HG03139 (cell line): Measurements from ENCODE around the gene KIF25.
"Not testable (repeated sequence)": the region's sequence is repeated elsewhere in the genome, so short reads cannot be mapped to it uniquely, and the experiment has no call there.

Experiments used
- ATAC-seq: cut with Tn5 transposase; IDR thresholded peaks from one replicate; pipeline ENCODE4 v1.9.1; 2021; ENCODE audit not compliant: unreplicated experiment

KIF25 gene

DNA sequence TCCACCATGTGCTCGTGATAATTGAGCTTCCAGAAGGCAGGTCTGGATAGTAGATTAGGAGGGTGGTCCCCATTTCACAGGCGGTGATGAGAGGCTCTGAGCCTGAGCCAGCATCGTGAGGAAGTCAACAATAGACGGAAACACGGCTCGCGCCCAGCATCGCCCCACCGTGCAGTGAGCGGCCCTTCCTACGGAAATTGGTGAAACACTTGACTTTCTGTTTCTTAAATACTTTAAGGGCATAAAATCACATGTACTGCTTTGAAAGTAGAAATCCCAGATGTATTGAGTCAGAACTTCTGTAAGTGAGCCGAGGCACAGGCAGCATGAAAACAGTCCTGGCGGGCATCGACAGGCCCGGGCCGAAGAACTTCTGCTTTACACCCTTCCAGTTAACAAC lies 4.3 kb upstream of the KIF25 start:
- ATAC-seq, result no peak

DNA sequence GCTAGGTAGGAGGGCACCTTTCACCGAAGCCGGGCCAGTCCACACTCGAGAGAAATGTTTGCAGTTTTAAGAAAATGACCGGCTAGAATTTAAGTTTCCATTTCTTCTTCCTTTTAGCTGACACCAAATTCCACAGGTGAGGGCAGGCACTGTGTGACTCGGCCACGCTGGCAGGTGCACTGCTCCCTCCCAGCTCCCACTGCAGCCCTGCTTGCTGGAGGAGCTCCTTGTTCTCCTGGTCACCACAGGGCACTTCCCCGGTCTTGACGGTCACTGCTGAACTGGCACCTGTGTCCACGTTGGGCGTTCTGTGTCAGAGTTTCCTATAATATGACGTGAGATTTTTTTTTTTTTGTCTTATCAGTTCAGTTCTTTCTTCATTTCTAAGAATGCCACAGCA lies 3.6 kb upstream of the KIF25 start:
- ATAC-seq, result no peak

DNA sequence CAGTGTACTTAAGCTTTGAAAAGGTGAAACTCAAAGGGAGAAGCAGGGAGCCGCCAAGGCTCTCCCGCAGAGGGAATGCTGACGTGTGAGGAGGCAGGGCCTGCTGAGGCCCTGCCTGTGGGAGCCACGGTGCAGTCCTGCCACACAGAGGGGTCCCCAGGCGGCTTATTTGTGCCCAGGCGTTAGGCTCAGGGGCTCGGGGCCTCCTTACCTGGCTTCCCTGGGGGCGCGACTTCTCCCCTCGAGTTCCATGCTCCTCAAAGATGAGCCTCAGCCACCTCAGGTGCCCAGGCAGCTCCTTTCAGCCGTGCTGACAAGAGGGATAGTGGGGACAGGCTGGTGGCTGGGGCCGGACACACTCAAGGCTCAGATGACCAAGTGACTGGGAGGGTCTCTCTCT lies 2.2 kb upstream of the KIF25 start:
- no peak for ATAC-seq

DNA sequence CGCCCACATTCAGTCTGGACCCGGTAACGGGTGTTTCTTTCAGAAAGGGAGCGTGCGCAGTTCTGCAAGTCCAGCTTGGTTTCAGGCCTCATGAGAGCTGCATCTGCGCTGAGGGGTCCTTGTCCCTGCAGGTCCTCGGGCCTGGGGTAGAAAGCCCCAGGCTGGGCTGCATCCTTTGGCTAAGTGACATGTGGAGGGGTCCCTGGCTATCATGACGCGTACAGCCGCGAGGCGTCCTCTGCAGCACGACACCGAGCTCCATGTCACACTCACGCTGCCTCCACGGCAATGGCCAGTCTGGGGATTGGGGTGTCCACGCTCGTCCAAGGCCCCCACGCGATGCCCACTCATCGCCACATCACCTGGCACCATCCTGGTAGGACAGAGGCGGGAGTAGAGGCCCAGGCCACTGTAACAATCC lies 1.7 kb upstream of the KIF25 start:
- no peak for ATAC-seq

DNA sequence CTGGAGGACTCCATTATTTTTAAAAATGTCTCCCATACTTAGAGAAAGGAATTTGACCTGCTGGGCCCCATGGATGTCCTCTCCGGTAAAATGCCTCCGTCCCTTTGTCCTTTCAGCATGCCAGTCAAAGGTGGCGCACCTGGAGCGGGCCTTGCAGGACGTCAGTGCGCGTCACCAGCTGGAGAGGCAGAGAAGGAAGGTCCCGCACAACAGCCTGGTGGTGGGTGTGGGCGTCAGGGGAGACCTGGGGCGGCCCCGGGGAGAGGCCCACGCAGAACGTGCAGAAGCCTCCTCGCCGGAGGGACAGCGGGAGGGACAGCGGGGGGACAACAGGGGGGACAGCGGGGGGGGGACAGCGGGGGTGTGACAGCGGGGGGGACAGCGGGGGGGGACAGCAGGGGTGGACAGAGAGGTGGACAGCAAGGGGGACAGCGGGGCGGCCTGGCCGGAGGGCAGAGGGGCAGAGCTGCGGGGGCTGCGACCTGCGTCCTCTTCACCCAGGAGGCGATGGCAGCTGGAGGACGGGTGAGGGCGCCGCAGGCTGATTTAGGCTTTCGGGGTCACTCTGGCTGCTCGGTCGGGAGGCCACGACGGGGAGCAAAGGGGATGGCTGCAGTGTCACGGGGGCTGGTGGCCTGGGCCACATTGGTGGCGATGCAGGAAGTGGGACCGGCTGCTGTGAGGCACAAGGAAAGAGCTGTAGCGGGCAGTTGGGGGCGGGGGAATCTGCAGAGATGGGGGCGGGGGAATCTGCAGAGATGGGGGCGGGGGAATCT lies 859 bp upstream of the KIF25 start:
- ATAC-seq, result no peak

DNA sequence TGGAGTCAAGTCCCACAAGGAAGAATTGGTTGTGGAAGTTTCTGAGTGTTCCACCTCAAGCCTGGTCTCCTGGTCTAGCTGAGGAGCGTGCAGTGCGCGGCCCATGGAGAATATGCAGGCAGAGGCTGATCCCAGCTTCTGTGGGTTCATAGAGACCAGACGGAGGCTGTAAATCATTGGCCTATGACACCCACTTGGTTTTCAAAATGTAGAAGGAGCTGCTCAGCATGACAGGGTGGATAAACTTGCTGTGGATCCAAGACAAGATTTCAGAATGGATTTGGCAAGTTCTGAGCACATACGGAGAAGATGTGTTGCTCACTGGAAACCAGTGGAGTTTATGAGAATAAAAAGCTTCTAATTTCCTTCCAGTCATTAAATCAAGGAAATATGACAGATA lies 744 bp downstream of the KIF25 start:
- no peak for ATAC-seq

DNA sequence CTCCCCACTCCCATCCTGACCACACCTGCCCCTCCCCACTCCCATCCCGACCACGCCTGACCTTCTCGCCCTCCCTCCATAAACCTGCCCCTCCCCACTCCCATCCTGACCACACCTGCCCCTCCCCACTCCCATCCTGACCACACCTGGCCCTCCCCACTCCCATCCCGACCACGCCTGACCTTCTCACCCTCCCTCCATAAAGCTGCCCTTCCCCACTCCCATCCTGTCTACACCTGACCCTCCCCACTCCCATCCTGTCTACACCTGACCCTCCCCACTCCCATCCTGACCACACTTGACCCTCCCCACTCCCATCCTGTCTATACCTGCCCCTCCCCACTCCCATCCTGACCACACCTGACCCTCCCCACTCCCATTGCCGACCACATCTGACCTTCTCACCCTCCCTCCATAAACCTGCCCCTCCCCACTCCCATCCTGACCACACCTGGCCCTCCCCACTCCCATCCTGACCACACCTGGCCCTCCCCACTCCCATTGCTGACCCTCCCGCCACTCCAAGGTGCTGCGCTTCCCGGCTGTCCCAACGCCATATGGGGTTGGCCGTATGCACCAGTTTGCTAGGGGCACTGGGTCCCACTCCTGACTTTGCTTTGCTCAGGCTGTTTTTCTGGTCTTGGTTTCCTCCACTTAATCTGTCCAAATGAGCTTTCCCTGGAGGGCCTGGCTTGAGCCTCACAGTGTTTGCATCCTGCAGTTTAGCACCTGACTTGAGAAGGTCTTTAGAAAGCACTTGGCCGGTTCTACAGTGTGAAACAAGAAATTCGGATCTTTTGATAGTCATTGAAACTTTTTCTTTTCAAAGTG lies 2.9 kb downstream of the KIF25 start:
- no peak for ATAC-seq

DNA sequence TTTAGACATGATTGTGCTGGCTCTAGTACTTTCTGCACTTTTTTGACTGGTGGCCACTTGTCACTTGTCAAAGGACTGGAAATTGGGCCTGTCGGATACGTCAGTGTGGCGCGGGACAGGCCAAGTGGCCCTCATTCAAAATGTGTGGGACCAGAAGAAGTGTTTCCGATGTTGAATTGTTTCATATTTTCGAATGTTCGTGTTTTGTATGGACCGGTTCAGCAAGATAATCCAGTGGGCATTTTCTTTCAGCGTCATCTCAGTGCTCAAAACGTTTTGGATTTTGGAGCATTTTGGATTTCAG lies 3.5 kb downstream of the KIF25 start:
- no peak for ATAC-seq

DNA sequence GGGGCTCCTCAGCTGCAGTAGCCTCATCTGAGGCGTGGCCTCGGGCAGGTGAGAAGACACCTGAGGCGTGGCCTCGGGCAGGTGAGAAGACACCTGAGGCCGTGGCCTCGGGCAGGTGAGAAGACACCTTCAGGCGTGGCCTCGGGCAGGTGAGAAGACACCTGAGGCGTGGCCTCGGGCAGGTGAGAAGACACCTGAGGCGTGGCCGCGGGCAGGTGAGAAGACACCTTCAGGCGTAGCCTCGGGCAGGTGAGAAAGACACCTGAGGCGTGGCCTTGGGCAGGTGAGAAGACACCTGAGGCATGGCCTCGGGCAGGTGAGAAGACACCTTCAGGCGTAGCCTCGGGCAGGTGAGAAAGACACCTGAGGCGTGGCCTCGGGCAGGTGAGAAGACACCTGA lies 4.0 kb downstream of the KIF25 start:
- ATAC-seq, result not testable (repeated sequence)

DNA sequence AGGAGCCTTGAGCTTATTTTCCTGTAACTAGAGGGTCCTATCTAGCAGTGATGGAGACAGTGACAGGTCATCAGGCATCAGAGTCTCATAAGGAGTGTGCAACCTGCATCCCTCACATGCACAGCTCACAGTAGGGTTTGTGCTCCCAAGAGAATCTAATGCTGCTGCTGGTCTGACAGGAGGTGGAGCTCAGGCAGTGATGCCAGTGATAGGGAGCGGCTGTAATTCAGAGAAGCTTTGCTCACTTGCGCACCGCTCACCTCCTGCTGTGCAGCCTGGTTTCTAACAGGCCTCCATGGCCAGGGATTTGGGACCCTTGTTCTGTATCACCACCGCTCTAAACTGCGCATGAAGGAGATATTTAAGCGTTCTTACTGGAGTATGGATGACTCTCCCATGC lies 5.3 kb downstream of the KIF25 start:
- ATAC-seq, result no peak

DNA sequence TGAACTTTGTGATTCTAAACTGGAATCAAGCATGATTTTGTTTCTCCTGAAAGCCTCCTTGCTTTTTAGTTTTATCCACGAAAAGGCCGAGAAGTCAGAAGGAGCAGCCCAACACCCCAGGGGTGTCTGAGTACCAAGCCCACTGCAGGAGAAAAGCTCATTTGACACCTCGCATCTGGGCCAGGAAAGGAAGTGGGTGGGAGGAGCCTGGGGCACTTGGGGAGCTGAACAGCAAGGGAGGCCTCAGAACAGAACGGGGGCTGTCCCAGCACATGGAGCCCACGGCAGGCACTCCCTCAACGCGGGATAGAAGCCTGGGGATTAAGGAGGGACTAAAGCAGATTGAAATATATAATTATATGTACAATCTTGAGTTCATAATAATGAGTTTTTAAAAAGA lies 6.6 kb downstream of the KIF25 start:
- no peak for ATAC-seq

DNA sequence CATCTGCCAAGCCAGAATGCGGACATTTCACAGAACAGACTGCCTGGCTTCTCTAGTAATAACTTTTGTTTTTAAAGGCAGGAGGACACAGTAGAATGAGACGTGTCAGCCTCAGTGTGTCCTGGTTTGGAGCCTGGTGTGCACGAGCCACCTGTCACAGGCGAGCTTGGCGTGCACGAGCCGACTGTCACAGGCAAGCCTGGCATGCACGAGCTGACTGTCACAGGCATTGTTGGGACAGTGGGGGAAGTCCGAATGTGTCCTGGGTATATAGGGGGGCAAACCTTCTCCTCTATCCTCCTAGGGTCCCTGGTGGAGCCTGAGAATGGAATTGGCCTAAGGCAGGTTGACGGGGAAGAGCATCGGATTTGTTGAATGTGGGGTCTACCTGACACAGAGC lies 7.5 kb downstream of the KIF25 start:
- no peak for ATAC-seq

DNA sequence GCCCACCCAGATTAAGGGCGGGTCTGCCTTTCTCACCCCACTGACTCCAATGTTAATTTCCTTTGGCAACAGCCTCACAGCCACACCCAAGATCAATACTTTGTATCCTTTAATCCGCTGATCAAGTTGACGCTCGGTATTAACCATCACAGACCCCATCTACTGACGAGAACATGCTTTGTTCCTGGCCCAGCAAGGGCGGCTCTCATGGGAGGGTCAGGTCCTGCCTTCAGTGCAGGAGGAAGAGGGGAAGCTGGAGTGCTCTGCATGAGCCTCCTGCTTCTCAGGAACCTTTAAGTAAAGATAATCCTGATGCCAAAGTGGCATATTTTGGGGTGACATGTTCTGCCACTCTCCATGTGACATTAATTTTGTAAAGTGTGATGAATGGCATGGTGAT lies 8.3 kb downstream of the KIF25 start:
- ATAC-seq, result no peak

DNA sequence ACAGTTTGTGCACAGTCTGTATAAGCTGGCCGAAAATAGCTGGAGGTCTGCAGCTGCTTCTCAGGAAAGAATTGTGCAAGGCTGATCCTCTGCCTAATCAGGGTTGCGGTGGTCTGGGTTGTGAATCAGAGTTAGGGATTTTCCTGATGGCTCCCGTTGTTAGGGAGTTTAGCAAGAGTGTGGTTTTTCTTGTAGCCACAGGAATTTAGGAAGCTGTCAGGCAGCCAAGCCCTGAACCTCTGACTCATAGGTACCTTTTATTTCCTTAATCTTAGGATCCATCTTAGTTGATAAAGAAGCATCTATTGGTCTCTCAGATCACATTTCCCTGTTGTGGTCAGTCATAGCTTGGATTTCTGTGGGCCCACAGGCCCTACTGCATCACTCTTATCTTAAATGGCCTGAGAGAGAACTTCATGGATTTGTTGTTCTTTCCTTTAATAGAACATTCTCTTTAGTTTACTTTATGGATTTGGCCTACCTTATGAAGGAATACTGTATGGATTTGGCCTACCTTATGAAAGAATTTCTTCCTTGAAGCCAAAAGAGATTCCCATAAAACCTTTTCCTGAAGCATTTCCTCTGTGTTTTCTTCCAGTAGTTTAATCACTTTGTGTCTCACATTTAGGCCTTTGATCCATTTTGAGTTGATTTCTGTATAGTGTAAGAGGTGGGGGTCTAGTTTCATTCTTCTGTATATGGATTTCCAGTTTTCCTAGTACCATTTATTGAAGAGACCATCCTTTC lies 10.3 kb downstream of the KIF25 start:
- ATAC-seq, result no peak

DNA sequence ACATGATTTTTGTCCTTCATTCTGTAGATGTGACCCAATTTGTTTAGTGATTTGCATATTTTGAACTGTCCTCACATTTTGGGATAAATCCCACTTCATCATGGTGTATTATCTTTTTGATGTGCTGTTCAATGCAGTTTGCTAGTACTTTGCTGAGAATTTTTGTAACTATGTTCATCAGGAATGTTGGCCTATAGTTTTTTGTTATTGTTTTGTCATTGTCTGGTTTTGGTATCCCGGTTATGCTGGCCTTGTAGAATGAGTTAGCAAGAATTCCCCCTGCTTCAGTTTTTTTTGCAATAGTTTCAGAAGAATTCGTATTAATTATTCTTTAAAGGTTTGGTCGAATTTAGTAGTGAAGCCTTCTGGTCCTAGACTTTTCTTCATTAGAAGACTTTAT lies 11.9 kb downstream of the KIF25 start:
- ATAC-seq, result no peak

DNA sequence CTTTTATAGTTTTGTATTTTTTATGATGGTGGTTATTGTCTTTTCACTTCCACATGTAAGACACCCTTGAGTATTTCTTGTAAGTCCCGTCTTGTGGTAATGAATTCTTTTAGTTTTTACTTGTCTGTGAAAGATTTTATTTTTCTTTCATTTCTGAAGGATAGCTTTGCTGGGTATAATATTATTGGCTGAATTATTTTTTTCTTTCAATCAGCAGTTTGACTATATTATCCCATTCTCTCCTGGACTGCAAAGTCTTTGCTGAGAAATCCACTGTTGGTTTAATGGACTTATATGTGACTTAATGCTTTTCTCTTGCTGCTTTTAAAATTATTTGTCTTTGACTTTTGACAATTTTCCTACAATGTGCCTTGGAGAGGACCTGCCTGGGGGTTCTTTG lies 13.8 kb downstream of the KIF25 start:
- ATAC-seq, result no peak

DNA sequence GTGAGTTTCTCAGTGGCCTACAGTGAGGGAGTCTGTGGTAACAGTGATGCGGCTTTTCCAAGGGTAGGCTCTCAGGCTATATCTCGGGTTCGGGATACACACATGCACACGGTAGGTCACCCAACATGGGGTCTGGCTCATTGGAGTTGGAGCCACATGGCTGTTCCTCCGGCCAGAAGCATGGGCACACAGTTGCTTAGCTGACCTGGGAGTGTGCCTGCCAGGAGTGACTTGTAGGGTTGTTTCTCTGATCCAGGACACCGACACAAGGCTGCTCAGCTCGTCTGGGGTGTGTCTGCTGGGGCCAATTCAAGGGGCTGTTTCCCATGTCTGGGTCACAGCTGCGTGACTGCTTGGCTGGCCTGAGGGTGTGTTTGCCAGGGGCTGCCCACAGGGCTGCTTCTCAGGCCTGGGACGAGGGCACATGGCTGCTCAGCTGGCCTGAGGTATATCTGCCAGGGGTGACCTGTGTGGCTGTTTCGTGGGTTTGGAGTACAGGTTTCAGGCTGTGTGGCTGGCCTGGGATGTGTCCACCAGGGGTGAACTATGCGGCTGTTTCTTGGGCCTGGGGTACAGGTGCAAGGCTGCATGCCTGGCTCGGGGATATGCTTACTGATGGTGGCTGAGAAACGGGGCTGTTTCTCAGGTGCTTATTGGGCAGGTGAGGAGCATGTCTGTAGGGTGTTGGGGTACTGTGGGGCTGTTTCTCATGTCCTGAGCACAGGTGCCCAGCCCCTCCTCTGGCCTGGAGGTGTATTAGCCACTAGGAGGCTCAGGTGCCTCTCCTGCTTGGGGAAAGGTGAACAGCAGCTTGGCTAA lies 15.2 kb downstream of the KIF25 start:
- ATAC-seq, result no peak

DNA sequence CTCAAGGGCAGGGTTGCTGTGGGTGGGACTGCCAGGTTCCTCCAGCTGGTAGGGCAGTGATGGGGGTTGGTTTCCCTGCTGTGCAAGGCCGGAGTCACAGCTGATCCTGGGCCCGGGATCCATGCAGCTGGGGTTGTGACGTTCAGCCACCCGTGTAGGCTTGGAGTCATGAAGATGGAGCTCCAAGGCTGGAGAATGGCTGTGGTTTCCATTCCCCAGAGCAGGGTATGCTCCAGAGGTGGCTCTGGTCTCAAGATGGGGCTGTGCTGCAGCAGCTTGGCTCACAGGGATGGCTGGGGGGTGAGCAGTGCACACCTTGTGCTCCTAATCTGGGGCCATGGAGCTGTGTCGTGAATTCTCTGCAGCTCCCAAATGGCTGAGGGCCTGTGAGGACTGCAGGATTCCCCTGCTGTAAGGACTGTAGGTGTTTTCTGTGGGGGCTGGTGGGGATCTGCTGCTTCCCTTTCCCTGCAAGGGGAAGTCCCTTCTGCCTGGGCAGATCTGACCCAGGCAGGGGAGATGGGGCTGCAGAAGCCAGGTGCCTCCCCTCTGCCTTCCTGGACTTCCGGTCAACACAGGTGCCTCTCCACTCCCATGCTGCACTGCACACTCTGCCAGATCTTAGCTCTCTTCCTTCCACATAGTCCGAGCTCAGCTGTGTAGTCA lies 15.9 kb downstream of the KIF25 start:
- no peak for ATAC-seq

DNA sequence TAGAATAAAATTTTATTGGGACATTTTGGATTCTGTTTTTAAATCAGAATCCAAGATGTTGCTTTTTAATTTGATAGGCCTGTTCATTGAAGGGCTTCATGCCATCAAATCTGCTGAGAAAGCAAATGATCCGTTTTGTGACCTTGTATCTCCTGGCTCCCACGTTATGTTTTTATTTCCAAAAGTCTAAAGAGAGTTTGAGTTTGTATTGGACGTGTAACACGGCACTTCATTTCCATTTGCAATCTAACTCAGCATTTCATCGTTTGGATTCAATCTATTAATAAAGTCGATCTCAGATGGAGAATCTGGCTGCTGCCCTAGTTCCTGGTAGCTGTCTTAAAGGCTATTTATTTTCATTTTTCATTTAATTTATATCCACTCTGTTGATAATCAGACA lies 17.0 kb downstream of the KIF25 start:
- ATAC-seq, result no peak

DNA sequence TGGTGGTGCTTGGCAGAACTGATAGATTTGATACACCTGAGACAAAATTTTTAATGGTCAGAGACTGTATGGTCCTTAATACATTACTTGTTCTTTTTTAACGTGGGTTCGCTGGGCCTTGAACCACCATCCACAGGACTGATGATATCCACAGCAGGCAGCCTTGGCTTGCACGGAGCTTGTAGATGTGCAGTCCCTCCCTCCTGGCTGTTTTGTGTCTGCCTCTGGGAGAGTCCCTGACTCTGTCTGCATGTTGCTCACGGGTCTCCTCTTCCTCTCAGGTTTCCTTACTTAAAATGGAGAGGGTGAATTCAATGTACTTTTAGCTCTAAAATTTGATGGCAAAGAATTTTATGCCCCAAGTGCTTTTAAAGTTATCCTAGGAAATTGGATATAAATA lies 17.5 kb downstream of the KIF25 start:
- no peak for ATAC-seq
